ENCODE data around the gene PHB1.
"Not testable (repeated sequence)": the region's sequence is repeated elsewhere in the genome, so short reads cannot be mapped to it uniquely, and the experiment has no call there.

Gene PHB1

DNA sequence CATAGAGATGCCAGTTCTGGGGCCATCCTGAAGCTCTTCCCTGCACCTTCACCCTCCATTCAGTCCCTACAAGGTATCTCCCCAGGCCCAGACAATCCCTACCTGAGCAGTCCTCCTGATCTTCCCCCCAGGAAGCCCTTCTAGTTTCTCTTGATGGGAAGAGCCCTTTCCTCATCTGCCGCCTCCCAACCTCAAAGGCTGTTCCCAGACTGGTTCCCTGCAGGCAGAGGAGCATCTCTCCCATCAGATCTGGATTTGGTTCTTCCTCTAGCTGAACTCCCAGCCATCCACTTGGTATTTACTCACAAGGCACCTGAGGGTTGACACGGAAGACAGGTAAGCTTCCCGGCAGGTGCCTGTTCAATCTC lies 24.6 kb upstream of the PHB1 start:
- DNase-seq, result no peak

DNA sequence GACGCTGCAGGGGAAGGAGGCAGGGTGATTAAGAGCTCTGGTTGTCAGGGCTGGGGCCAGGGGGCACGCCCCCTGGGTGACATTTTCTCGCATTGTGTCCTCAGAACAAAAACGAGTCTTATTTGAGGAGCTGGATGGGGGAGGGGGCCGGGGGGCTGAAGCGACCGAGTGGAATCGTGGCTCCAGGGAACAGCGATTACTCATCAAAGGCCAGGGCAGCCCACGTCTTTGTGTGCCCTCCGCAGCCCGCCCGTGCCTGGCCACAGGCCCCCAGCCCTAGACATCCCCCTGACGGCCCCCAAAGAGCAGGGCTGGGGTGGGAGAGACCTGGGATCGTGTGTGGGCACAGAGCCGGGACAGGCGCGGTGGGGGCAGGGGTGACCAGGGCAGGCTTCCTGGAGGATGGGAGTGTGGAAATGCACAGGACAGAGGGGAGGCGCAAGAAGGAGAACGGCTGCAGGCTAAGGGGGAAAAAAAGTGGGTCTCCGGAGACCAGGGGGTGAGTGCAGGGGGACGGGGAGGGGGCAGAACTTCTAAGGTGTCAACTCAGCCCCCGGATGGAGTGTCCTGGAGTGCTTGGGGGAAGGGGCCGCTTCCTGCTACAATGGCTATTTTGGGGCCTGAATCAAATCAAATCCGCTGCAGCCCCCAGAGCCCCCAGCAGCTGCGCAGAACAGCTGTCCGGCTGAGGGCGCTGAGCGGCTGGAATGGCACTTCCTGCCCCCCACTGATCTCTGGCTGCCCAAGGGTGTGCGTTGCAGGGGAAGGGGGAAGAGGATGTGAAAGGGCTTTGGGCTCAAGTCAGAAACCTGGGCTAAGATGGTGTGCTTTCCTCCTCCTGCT lies 24.0 kb upstream of the PHB1 start:
- DNase-seq, result no peak

DNA sequence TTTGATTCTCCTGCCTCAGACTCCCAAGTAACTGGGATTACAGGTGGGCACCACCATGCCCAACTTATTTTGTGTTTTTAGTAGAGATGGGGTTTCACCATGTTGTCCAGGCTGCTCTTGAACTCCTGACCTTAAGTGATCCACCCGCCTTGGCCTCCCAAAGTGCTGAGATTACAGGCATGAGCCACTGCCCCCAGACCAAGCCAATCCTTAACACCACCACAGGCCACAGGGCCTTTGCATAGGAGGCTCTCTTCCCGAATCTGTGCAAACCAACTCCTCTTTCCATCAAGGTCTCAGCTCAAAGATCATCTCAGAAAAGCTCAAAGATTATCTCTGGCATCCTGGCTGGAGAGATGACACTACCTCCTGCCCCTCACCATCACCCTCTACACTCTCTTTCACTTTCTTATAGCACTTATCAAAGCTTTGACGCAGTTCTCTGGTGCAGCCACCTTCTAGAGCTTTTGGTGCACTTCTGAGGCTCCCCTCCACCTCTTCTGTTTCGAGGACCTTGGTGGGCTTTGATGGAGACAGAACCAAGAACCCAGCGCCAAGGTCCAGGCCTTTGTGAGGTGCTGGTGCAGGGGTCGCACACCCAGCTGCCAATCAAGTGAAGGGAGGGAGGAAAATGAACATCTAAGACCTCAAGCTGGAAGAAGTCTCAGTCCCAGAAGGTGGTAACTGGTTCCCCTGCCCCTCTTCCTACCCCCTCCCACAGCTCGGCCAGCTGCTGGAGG lies 23.2 kb upstream of the PHB1 start:
- no peak for DNase-seq

DNA sequence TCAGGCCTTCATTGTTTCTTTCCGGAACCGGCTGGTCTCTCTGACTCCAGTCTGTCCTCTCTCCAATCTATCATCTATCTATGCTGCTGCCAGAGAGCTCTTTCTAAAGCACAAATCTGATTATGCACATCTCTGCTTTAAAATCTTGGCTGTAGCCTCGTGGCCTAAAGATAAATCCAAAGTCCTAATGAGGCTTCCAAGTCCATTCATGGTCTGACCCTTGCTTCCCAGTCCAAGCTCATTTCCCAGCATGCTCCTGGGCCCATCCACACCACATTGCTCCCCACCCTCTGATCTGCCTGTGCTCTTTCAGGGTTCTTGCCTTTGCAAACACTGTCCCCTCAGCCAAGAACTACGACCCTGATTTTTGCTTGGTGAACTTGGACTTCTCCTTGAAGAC lies 21.5 kb upstream of the PHB1 start:
- no peak for DNase-seq

DNA sequence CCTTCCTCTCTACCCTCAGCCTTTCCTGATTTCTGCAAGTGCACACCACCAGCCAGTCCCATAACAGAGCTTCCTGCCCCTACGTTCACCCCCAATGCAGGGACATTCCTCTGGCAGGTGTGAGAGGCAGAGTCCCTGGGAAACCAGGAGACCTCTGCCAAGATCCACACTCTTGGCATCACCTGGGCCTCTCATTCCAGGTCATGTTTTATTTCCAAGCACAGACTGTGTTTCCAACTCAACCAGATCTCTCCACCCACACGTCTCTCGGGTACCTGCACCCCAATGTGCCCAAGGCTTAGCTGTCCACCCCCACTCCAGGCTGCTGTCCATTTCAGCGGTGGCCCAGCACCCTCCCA lies 21.0 kb upstream of the PHB1 start:
- DNase-seq, result no peak

DNA sequence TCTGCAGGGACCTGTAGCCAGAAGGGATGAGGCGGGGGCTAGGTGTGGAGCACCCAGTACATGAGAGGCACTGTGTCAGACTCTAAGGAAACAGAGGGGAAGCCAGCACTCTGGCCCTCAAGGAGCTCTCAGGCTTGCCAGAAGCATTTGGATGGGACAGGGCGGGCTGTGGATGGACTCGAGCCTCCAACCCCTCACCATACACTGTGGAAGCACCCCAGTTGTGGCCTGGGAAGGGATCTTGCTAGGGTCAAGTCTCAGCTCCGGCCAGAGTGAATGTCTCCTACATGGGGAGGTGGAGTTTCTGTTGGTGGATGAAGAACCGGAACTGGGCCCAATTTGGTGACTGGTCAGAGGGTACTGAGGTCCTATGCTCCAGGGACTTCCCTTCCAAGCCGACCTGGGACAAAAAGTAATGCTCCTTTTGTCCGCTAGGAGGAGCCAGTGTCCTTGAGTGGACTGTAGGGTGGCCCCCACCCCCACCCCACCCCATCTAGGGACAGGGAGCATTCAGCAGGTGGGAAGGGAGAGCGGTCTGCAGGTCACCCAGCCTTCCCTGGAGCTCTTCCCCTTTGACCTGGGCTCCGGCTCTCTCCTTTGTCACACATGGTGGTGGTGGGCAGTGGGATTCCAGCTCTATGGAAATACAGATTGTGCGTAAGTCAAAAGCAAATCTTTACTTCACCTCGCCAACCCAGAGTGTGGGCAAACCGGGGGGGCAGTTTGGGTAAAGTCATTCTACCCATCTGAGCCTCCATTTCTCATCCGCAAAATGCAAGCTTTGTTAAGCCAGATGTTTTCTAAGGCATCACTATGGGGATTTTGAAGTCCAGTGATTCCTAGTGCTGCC lies 20.4 kb upstream of the PHB1 start:
- DNase-seq, result peak; percentile 18 to 49

DNA sequence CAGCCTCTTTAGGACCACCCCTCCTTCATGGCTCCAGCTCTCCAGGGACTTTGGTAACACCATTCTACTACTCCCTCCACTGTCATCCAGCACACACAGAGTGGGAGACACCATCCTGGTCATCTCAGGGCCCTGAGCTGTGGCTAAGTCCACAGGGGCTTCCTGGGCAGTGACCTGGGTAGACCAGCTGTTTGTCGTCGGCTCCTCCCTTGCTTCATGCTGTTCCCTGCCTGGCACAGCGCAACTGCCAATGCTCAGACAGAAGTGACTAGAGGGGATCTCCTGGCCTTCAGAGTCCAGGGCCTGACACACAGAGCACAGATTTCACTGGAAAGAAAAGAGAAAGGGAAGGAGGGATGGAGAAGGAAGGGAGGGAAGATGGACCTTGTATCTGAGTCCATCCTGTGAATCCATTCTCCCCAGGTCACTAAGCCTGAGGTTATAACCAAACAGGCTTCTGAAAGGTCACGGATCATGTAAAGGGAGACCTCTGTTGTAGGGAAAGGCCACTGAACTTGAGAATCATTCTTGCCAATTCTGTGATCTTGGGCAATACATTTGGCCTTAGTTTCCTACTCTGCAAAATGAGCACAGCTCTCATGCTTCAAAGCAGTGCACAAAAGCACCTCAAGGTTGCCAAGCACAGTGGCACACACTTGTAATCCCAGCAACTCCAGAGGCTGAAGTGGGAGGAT lies 18.5 kb upstream of the PHB1 start:
- no peak for DNase-seq

DNA sequence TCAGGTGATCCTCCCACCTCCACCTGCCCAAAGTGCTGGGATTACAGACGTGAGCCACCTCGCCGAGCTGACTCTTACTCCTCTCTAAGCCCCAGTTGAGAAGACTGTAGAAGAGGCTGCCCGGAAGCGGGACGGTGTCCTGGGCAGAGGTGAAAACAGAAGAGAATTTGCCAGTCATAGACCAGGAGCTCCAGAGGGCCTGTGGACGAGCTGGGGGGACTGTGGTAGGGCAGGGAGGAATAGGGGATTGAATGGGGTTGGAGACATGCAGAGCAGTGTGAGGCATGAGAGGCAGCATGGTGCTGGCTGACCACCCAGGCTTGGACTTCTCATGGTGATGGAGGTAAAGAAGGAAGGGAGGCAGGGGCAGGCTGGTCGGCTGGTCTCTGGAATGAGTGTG lies 17.1 kb upstream of the PHB1 start:
- DNase-seq, result no peak

DNA sequence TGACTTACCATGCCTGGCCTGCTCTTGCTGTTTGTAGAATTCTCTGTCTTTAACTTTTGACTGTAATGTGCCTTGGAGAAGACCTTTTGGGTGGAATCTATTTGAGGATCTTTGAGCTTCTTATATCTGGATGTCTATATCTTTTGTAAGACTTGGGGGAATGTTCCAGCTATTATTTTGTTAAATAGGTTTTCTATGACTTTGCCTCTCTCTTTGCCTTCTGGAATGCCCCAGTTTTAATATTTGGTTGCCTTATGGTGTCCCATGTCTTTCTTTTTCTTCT lies 10.3 kb upstream of the PHB1 start:
- DNase-seq, result no peak

DNA sequence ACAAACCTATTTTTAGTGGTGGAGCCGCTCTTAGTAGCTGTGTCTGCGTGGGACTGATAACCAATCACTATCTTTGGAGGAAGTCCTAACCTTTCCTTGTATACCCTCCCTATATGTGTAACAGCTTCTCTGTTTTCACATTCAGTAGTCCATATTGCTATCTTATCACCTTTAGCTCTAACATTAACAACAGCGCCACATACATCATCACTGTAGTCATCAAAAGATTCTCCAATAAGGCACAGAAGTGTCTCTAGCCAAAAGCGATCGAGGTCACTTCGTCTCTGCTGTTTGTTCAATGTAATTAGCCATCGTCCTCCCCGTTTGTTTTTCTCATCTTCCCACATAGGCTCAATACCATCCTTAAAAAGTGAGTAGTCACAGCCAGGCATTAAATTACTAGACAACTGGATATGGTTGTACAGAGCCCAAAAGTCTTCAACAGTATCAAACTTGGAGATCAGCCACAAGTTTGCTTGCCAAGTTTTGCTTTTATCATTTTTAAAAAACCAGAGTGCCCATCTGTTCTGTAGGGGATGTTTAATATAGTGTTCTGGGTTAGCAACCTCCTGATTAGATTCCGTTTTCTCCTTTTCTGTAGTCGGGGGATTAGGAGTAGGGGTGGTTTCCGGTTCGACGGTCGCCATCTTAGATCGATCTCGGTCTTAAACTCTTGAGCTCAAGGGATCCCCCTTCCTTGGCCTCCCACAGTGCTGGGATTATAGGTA lies 9.8 kb upstream of the PHB1 start:
- not testable (repeated sequence) for DNase-seq

DNA sequence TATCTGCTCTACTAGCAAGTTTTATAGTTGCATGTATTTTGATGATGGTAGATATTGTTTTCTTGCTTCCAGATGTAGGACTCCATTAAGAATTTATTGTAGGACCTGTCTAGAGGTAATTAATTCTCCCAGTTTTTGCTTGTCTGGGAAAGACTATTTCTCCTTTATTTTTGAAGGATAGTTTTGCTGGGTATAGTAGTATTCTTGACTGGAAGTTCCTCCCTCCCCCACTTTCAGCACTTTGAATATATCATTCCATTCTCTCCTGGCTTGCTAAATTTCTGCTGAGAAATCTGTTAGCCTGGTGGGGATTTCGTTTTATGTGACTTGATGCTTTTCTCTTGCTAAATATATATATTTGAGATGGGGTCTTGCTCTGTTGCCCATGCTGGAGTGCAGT lies 8.0 kb upstream of the PHB1 start:
- DNase-seq, result no peak

DNA sequence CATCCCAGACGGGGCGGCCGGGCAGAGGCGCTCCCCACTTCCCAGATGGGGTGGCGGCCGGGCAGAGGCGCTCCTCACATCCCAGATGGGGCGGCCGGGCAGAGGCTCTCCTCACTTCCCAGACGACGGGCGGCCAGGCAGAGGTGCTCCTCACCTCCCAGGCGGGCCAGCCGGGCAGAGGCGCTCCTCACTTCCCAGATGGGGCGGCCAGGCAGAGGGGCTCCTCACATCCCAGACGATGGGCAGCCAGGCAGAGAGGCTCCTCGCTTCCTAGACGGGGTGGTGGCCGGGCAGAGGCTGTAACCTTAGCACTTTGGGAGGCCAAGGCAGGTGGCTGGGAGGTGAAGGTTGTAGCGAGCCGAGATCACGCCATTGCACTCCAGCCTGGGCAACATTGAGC lies 5.1 kb upstream of the PHB1 start:
- DNase-seq, result not testable (repeated sequence)

DNA sequence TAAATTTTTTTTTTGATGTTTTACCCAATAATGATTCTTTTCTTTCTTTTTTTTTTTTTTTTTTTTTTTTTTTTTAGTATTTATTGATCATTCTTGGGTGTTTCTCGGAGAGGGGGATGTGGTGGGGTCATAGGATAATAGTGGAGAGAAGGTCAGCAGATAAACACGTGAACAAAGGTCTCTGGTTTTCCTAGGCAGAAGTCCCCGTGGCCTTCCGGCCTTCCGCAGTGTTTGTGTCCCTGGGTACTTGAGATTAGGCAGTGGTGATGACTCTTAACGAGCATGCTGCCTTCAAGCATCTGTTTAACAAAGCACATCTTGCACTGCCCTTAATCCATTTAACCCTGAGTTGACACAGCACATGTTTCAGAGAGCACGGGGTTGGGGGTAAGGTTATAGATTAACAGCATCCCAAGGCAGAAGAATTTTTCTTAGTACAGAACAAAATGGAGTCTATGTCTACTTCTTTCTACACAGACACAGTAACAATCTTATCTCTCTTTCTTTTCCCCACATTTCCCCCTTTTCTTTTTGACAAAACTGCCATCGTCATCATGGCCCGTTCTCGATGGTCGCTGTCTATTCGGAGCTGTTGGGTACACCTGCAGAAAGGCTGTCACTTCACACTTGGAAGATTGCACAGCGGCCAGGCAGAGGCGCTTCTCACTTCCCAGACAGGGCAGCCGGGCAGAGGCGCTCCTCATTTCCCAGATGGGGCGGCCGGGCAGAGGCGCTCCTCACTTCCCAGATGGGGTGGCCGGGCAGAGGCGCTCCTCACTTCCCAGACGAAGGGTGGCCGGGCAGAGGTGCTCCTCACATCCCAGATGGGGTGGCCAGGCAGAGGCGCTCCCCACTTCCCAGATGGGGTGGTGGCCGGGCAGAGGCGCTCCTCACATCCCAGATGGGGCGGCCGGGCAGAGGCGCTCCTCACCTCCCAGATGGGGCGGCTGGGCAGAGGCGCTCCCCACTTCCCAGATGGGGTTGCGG lies 4.4 kb upstream of the PHB1 start:
- not testable (repeated sequence) for DNase-seq

DNA sequence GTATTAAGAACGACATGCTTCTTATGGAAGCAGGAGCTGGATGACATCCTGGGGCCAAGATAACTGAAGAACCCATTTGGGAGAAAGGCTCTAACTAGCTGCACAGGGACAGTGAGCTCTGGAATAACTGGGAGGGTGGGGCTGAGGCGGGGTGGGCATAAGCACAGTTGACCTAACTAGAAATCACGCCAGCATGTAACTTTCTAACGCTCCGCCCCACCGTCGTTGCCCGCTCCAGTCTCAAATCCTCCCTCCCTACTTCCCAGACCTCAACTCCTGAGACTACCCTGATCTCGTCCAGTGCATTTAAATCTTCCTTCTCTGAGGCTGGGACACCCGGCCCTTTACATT lies 436 bp downstream of the PHB1 start:
- no peak for DNase-seq

DNA sequence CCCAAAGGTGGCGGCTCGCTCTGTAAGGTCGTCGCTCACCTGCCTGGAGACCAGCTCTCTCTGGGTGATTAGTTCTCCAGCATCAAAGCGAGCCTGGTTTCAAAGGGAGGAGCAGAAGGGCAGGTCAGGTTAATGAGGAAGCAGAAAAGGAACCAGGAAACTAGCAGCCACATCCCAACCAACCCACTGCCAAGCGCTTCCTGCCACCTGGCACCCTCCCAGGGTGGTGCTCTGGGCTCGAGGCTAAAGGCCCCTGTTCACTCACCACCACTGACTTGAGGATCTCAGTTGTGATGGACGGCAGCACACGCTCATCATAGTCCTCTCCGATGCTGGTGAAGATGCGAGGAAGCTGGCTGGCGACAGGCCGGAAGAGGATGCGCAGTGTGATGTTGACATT lies 5.6 kb downstream of the PHB1 start:
- DNase-seq, result no peak

DNA sequence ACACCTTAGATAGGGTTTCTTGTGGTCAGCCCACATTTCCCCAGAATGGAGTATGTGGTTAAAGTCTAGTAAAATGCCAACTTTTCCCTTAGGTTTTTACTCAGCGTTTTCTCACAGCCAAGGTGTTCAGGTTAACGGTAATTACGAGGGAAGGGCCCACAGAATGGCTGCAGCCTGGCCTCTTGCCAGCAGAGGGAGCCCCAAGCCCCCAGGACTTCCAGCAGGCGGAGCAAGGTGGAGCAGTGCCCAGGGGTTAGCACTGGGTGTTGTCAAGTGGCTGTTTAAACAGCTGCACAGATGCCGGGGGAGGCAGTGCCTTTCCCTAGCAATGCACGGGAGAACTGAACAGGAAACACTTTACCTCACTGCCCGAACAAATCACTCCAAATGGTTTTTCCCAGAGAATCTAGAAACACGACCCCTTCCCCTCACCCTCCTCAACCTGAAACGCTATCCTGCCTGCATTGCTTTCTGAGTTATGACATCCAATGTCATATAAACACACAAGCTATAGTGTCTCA lies 6.6 kb downstream of the PHB1 start:
- peak; percentile 39 to 52 for DNase-seq

DNA sequence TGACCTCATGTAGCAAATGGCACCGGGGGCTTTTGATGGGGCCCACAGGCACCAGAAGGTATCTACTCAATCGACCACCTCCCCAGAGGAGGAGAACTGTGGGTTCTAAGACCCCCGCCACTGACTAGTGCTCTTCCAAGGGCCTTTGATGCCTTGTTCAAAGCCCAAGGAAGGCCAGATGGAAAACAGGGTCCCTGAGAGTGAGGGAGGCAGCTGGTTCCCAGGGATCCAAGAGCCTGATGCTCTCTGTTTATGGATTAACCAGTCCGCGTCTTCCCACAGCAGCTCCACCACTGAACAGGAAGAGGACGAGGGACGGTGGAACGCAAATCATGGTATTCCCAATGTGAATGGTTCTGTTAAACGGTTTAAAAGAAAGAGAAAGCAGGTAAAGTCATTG lies 7.6 kb downstream of the PHB1 start:
- DNase-seq, result no peak

DNA sequence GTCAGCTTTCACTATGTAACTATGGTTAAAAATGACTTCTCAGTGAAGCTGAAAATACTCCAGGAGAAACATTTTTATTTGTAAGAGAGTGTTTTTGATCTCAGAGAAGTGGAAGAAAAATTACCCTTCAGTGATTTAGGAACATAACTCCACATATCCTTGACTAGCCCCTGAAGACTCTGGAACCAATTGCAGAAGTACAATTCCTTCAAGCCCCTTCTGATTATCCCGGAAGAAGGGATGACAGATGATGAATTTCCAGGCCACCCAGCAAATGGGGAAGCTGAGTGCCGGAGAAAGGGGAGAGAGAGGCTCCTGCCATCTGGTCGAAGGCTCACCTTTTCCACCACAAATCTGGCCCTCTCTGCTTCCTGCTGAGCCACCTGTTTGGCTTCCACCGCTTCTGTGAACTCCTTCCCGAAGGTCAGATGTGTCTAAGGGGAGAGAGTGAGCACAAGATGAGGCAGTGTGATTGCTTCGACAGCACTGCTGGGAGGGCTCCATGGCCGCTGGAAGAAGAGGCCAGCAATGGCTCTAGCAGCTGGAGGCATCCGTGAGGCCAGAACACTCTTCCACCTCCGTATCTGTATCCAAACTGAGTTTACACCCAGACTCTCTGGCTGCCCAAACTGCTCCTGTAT lies 8.1 kb downstream of the PHB1 start:
- no peak for DNase-seq

DNA sequence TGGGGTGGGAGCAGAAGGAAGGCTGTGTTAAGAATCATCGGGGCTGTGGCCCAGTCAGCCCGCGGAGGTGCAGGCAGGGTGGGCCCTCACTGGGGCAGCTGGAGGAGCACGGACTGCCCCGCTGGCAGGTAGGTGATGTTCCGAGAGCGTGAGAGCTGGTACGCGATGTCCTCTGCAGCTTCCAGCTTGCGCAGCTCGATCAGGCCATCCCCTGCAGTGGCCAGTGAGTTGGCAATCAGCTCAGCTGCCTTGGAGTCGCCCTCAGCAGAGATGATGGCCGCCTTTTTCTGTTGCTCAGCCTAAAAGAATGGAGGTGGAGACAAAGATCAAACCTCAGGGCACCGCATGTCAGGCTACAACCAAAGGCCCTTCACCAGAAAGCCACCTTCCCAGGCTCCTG lies 9.8 kb downstream of the PHB1 start:
- no peak for DNase-seq

DNA sequence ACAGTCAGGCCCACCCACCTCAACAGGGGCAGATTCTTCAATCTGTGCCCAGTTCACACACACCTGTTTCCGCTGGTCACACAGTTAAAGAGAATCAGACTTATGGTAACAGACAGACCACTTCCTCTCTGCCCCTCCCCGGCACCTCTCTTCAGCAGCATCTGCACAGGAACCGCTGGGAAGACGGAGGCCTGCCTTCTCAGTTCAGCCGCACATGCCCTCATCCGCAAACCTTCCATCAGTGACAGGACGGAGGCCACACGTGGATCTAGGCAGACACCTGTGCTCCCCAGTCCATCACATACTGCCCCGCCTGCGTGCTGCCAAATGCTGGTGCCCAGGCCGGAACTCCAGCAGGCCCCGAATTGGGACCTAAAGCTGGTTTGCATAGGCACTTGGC lies 10.3 kb downstream of the PHB1 start:
- DNase-seq, result no peak
